ENCODE measurements around the gene GPX1. TPM values are rescaled to one million over a fixed set of nuclear protein-coding genes. Genes with fewer than 3 reads are reported as not detected.
A peak's percentile ranks its signal among the peaks of the same experiment; 100 is the strongest.
"Not testable (repeated sequence)": the region's sequence is repeated elsewhere in the genome, so short reads cannot be mapped to it uniquely, and the experiment has no call there.

GPX1 gene
- total RNA-seq, 1 donor from 2014 or later, result 130 TPM

GRCh38 chr3:49371946-49372345 is 13.8 kb upstream of the GPX1 start:
- Mint-ChIP-seq H3K9me3 (ENCODE audit: low read depth) (no peaks in the 10 kb centered on the region), H3K36me3 (ENCODE audit: insufficient read depth) (peaks cover 17% of the 10 kb centered on the region), H3K4me3 (ENCODE audit: low read depth) (no peak overlapping the region), H3K27ac (no peak overlapping the region), H3K27me3 (no peaks in the 10 kb centered on the region), H3K4me1 (ENCODE audit: low read depth) (no peaks in the 10 kb centered on the region)
- no peak for TF ChIP-seq CTCF (IDR thresholded peaks at IDR 0.05; ENCODE audit: unreplicated experiment)
- DNase-seq (ENCODE audit: low spot score, unreplicated experiment), result no peak

GRCh38 chr3:49370585-49371290 is 12.6 kb upstream of the GPX1 start:
- H3K36me3 Mint-ChIP-seq (ENCODE audit: insufficient read depth), result peaks cover 21% of the 10 kb centered on the region
- no peak for TF ChIP-seq CTCF (IDR thresholded peaks at IDR 0.05; ENCODE audit: unreplicated experiment)
- no peak overlapping the region for H3K27ac Mint-ChIP-seq
- no peak overlapping the region for H3K4me3 Mint-ChIP-seq (ENCODE audit: low read depth)
- H3K9me3 Mint-ChIP-seq (ENCODE audit: low read depth), result no peaks in the 10 kb centered on the region
- DNase-seq (ENCODE audit: low spot score, unreplicated experiment), result no peak
- no peaks in the 10 kb centered on the region for H3K27me3 Mint-ChIP-seq
- H3K4me1 Mint-ChIP-seq (ENCODE audit: low read depth), result no peaks in the 10 kb centered on the region

GRCh38 chr3:49362561-49362960 is 4.4 kb upstream of the GPX1 start:
- peaks cover 22% of the 10 kb centered on the region for H3K36me3 Mint-ChIP-seq (ENCODE audit: insufficient read depth)
- no peak for TF ChIP-seq CTCF (IDR thresholded peaks at IDR 0.05; ENCODE audit: unreplicated experiment)
- H3K27me3 Mint-ChIP-seq, result no peaks in the 10 kb centered on the region
- H3K4me3 Mint-ChIP-seq (ENCODE audit: low read depth), result no peak overlapping the region
- peaks cover 4% of the 10 kb centered on the region for H3K4me1 Mint-ChIP-seq (ENCODE audit: low read depth)
- no peak for DNase-seq (ENCODE audit: low spot score, unreplicated experiment)
- no peaks in the 10 kb centered on the region for H3K9me3 Mint-ChIP-seq (ENCODE audit: low read depth)
- H3K27ac Mint-ChIP-seq, result peak overlapping the region; percentile 18

GRCh38 chr3:49359623-49360022 is 1.5 kb upstream of the GPX1 start:
- Mint-ChIP-seq H3K27me3 (no peaks in the 10 kb centered on the region), H3K4me1 (ENCODE audit: low read depth) (peaks cover 10% of the 10 kb centered on the region), H3K27ac (no peak overlapping the region), H3K36me3 (ENCODE audit: insufficient read depth) (peaks cover 22% of the 10 kb centered on the region), H3K9me3 (ENCODE audit: low read depth) (no peaks in the 10 kb centered on the region), H3K4me3 (ENCODE audit: low read depth) (no peak overlapping the region)
- DNase-seq (ENCODE audit: low spot score, unreplicated experiment), result no peak
- TF ChIP-seq CTCF (IDR thresholded peaks at IDR 0.05; ENCODE audit: unreplicated experiment), result no peak

GRCh38 chr3:49358884-49359225 is 702 bp upstream of the GPX1 start:
- peak overlapping the region; percentile 79 for H3K4me3 Mint-ChIP-seq (ENCODE audit: low read depth)
- peak overlapping the region; percentile 84 for H3K27ac Mint-ChIP-seq
- H3K36me3 Mint-ChIP-seq (ENCODE audit: insufficient read depth), result peaks cover 24% of the 10 kb centered on the region
- TF ChIP-seq CTCF (IDR thresholded peaks at IDR 0.05; ENCODE audit: unreplicated experiment), result no peak
- DNase-seq (ENCODE audit: low spot score, unreplicated experiment), result no peak
- no peaks in the 10 kb centered on the region for H3K27me3 Mint-ChIP-seq
- H3K4me1 Mint-ChIP-seq (ENCODE audit: low read depth), result peaks cover 10% of the 10 kb centered on the region
- H3K9me3 Mint-ChIP-seq (ENCODE audit: low read depth), result no peaks in the 10 kb centered on the region

- H3K9me3 Mint-ChIP-seq (ENCODE audit: low read depth); DNase-seq (ENCODE audit: low spot score, unreplicated experiment); H3K27me3 Mint-ChIP-seq: not testable (repeated sequence)
- peaks cover 10% of the 10 kb centered on the region for H3K4me1 Mint-ChIP-seq (ENCODE audit: low read depth)
- H3K4me3 Mint-ChIP-seq (ENCODE audit: low read depth), result peak overlapping the region; percentile 79
- peaks cover 24% of the 10 kb centered on the region for H3K36me3 Mint-ChIP-seq (ENCODE audit: insufficient read depth)
- peak overlapping the region; percentile 94 for H3K27ac Mint-ChIP-seq
Measured at GRCh38 chr3:49357443-49358216, 523 bp downstream of the GPX1 start.

- H3K9me3 Mint-ChIP-seq (ENCODE audit: low read depth); DNase-seq (ENCODE audit: low spot score, unreplicated experiment); H3K27me3 Mint-ChIP-seq; H3K27ac Mint-ChIP-seq: not testable (repeated sequence)
- peaks cover 20% of the 10 kb centered on the region for H3K36me3 Mint-ChIP-seq (ENCODE audit: insufficient read depth)
- H3K4me1 Mint-ChIP-seq (ENCODE audit: low read depth), result peaks cover 10% of the 10 kb centered on the region
- H3K4me3 Mint-ChIP-seq (ENCODE audit: low read depth), result peak overlapping the region; percentile 79
Measured at GRCh38 chr3:49357095-49357442, 1.1 kb downstream of the GPX1 start.

All from progenitor cell of endocrine pancreas (in vitro differentiated cells).